HG03469 (cell line): Measurements from ENCODE around the gene NEUROD2.

ENCODE experiments used
- ATAC-seq: cut with Tn5 transposase; IDR thresholded peaks from one replicate; pipeline ENCODE4 v1.9.1; 2021; ENCODE audit warnings: mild to moderate bottlenecking, moderate library complexity, moderate number of reproducible peaks; ENCODE audit not compliant: unreplicated experiment

The NEUROD2 gene

GRCh38 chr17:39635614-39636176 is 28.0 kb upstream of the NEUROD2 start:
- no peak for ATAC-seq

- no peak for ATAC-seq
Measured at GRCh38 chr17:39634384-39634871, 26.7 kb upstream of the NEUROD2 start.

GRCh38 chr17:39633570-39634183 is 26.0 kb upstream of the NEUROD2 start:
- ATAC-seq: no peak

GRCh38 chr17:39632153-39632941 is 24.6 kb upstream of the NEUROD2 start:
- ATAC-seq: no peak

GRCh38 chr17:39631403-39631802 is 23.7 kb upstream of the NEUROD2 start:
- no peak for ATAC-seq

GRCh38 chr17:39629898-39630297 is 22.2 kb upstream of the NEUROD2 start:
- no peak for ATAC-seq

- no peak for ATAC-seq
Measured at GRCh38 chr17:39629494-39629880, 21.8 kb upstream of the NEUROD2 start.

- no peak for ATAC-seq
Measured at GRCh38 chr17:39628655-39629493, 21.2 kb upstream of the NEUROD2 start.

- ATAC-seq: no peak
Measured at GRCh38 chr17:39627712-39628516, 20.2 kb upstream of the NEUROD2 start.

- no peak for ATAC-seq
Measured at GRCh38 chr17:39627047-39627711, 19.5 kb upstream of the NEUROD2 start.

GRCh38 chr17:39626171-39627046 is 18.7 kb upstream of the NEUROD2 start, which contains the start of gene PPP1R1B:
Gene PPP1R1B (plus strand): TSS chr17:39626952. CDS start chr17:39627393, 441 bp downstream.
- no peak for ATAC-seq

- no peak for ATAC-seq
Measured at GRCh38 chr17:39625198-39625785, 17.6 kb upstream of the NEUROD2 start.

GRCh38 chr17:39624313-39624712 is 16.6 kb upstream of the NEUROD2 start:
- no peak for ATAC-seq

GRCh38 chr17:39623356-39623950 is 15.7 kb upstream of the NEUROD2 start:
- ATAC-seq: no peak

GRCh38 chr17:39622380-39623006 is 14.8 kb upstream of the NEUROD2 start:
- no peak for ATAC-seq

- ATAC-seq: no peak
Measured at GRCh38 chr17:39621523-39622379, 14.0 kb upstream of the NEUROD2 start.

GRCh38 chr17:39619786-39620101 is 12.0 kb upstream of the NEUROD2 start:
- ATAC-seq: no peak
